ENCODE measurements around the gene RHOT2. TPM values are rescaled to one million over a fixed set of nuclear protein-coding genes. Genes with fewer than 3 reads are reported as not detected.

Gene RHOT2
- total RNA-seq, 1 donor = 34.5 TPM

GRCh38 chr16:723695-724094 lies 55.8 kb downstream of the RHOT2 start:
- H3K4me3 ChIP-seq (ENCODE audit: low read depth, low read length) = no peak overlapping the region
- DNase-seq (ENCODE audit: low read depth) = no peak
- no peak for TF ChIP-seq CTCF (IDR thresholded peaks at IDR 0.05; ENCODE audit: insufficient read depth, low read length)

Other genes with a start within 250 kb of the RHOT2 start
- 14.7 and 24.4 TPM in 2 replicates for gene RAB11FIP3, start 242.5 kb upstream of the RHOT2 start, total RNA-seq (ENCODE audit: low replicate concordance)
- 31.6 and 43.9 TPM in 2 replicates for gene CAPN15, start 140.4 kb upstream of the RHOT2 start, total RNA-seq (ENCODE audit: low replicate concordance)
- not detected in 2 replicates for gene PRR35, start 107.7 kb upstream of the RHOT2 start, total RNA-seq (ENCODE audit: low replicate concordance)
- 2.0 and 2.5 TPM in 2 replicates for gene NHLRC4, start 101.1 kb upstream of the RHOT2 start, total RNA-seq (ENCODE audit: low replicate concordance)
- gene PIGQ, start 98.2 kb upstream of the RHOT2 start, total RNA-seq (ENCODE audit: low replicate concordance) = 20.7 and 29.1 TPM in 2 replicates
- 12.0 and 14.6 TPM in 2 replicates for gene RAB40C, start 78.1 kb upstream of the RHOT2 start, total RNA-seq (ENCODE audit: low replicate concordance)
- gene WFIKKN1, start 37.1 kb upstream of the RHOT2 start, total RNA-seq (ENCODE audit: low replicate concordance) = 0.18 and 0.25 TPM in 2 replicates
- gene METTL26, start 31.8 kb upstream of the RHOT2 start, total RNA-seq (ENCODE audit: low replicate concordance) = 85.0 and 86.0 TPM in 2 replicates
- 13.3 and 22.4 TPM in 2 replicates for gene MCRIP2, start 26.3 kb upstream of the RHOT2 start, total RNA-seq (ENCODE audit: low replicate concordance)
- gene WDR90, start 18.8 kb upstream of the RHOT2 start, total RNA-seq (ENCODE audit: low replicate concordance) = 12.7 and 25.0 TPM in 2 replicates
- gene RHBDL1, start 7.5 kb downstream of the RHOT2 start, total RNA-seq (ENCODE audit: low replicate concordance) = 1.6 and 3.2 TPM in 2 replicates
- 88.9 and 112 TPM in 2 replicates for gene STUB1, start 12.3 kb downstream of the RHOT2 start, total RNA-seq (ENCODE audit: low replicate concordance)
- gene JMJD8, start 16.2 kb downstream of the RHOT2 start, total RNA-seq (ENCODE audit: low replicate concordance) = 32.0 and 42.8 TPM in 2 replicates
- gene WDR24, start 22.3 kb downstream of the RHOT2 start, total RNA-seq (ENCODE audit: low replicate concordance) = 8.1 and 8.3 TPM in 2 replicates
- under 0.01 TPM in 1 of 2 replicates, not detected in the other for gene FBXL16, start 37.7 kb downstream of the RHOT2 start, total RNA-seq (ENCODE audit: low replicate concordance)
- 30.7 and 38.8 TPM in 2 replicates for gene METRN, start 47.0 kb downstream of the RHOT2 start, total RNA-seq (ENCODE audit: low replicate concordance)
- 21.8 and 70.1 TPM in 2 replicates for gene ANTKMT, start 53.0 kb downstream of the RHOT2 start, total RNA-seq (ENCODE audit: low replicate concordance)
- 1.1 and 1.8 TPM in 2 replicates for gene CCDC78, start 58.3 kb downstream of the RHOT2 start, total RNA-seq (ENCODE audit: low replicate concordance)
- gene HAGHL, start 59.0 kb downstream of the RHOT2 start, total RNA-seq (ENCODE audit: low replicate concordance) = 10.6 and 21.1 TPM in 2 replicates
- gene CIAO3, start 72.9 kb downstream of the RHOT2 start, total RNA-seq (ENCODE audit: low replicate concordance) = 20.0 and 24.7 TPM in 2 replicates
- gene MSLN, start 92.6 kb downstream of the RHOT2 start, total RNA-seq (ENCODE audit: low replicate concordance) = not detected in 2 replicates
- gene RPUSD1, start 120.2 kb downstream of the RHOT2 start, total RNA-seq (ENCODE audit: low replicate concordance) = 14.5 and 20.3 TPM in 2 replicates
- 3.6 and 20.0 TPM in 2 replicates for gene CHTF18, start 120.5 kb downstream of the RHOT2 start, total RNA-seq (ENCODE audit: low replicate concordance)
- gene GNG13, start 132.6 kb downstream of the RHOT2 start, total RNA-seq (ENCODE audit: low replicate concordance) = not detected in 2 replicates